HG02943 (cell line): Measurements from ENCODE around the gene XIRP1.

Experiments
- ATAC-seq: cut with Tn5 transposase; IDR thresholded peaks from one replicate; pipeline ENCODE4 v1.9.1; 2021; ENCODE audit warnings: mild to moderate bottlenecking, low read depth, moderate library complexity; ENCODE audit not compliant: unreplicated experiment

Gene XIRP1

GRCh38 chr3:39134305-39134704 lies 58.1 kb downstream of the XIRP1 start:
- no peak for ATAC-seq

GRCh38 chr3:39133822-39134221 lies 58.6 kb downstream of the XIRP1 start:
- ATAC-seq, result no peak
